GM12878 (cell line): ENCODE data around the gene CLCNKB. TPM values are rescaled to one million over a fixed set of nuclear protein-coding genes. Genes with fewer than 3 reads are reported as not detected.

Source experiments
- ATAC-seq: fragments of 200-7000 bp; cut with Tn5 transposase; 3 replicates; pipeline ENCODE4 v1.9.1; 2020; ENCODE audit warnings: mild to moderate bottlenecking, moderate library complexity
- BruUV-seq: library from RNA; stranded (reverse); fragments of 400-500 nt; replicated peaks from 2 replicates; lab custom pipeline; 2021; lab: Mats Ljungman, UMichigan
- CTCF ChIA-PET: fragments of 300-600 bp; sonication (Branson Sonifier 250); formaldehyde crosslinking; extraction: SDS; loops from one replicate; lab custom pipeline; 2021; ENCODE audit warnings: inconsistent platforms; lab: Yijun Ruan, JAX
- POLR2A ChIA-PET: fragments of 350-600 bp; formaldehyde crosslinking; extraction: SDS; loops from one replicate; lab custom pipeline; 2021; ENCODE audit warnings: inconsistent platforms; lab: Charles Lee
- RAD21 ChIA-PET: fragments of 300-600 bp; sonication (Branson Sonifier 250); formaldehyde crosslinking; loops from one replicate; lab custom pipeline; 2023; ENCODE audit warnings: antibody characterized with exemption; ENCODE audit not compliant: unreplicated experiment; lab: Charles Lee
- SMC1A ChIA-PET: fragments of 300-600 bp; sonication (Branson Sonifier 250); formaldehyde crosslinking; loops from one replicate; lab custom pipeline; 2023; ENCODE audit not compliant: unreplicated experiment, uncharacterized antibody; lab: Charles Lee
- DNase-seq: peaks from one replicate; pipeline ENCODE4 v3.0.0-alpha.2; 2011; ENCODE audit warnings: low read depth, low spot score
- FAIRE-seq: peaks from 3 replicates; lab custom pipeline; 2011; peaks lifted over from hg19 to GRCh38; lab: Jason Lieb, UNC
- H2AFZ ChIP-seq: 2 replicates; pipeline ENCODE4 v1.6.0; 2011; ENCODE audit warnings: low read depth, low read length, control low read depth; ENCODE audit not compliant: control insufficient read depth
- H3K27ac ChIP-seq: 2 replicates; pipeline ENCODE4 v1.5.1; 2011; ENCODE audit warnings: control low read depth; ENCODE audit not compliant: control insufficient read depth, insufficient read depth
- H3K27me3 ChIP-seq, 2 experiments: replicated peaks in 1 of 2; 2 replicates each; pipeline versions ENCODE4 v1.6.0 to v1.6.1; 2011; ENCODE audit warnings: low read length in 1 of 2; ENCODE audit not compliant: control insufficient read depth in 2 of 2, insufficient read depth in 2 of 2
- H3K36me3 ChIP-seq, 2 experiments: 2 replicates each; pipeline ENCODE4 v1.5.1; 2011; ENCODE audit warnings: low read length in 1 of 2; ENCODE audit not compliant: control insufficient read depth in 2 of 2, insufficient read depth in 2 of 2
- H3K4me1 ChIP-seq: 2 replicates; pipeline ENCODE4 v1.6.1; 2011; ENCODE audit warnings: mild to moderate bottlenecking, low read length, moderate library complexity, mixed read lengths; ENCODE audit not compliant: control insufficient read depth, insufficient read depth
- H3K4me2 ChIP-seq: 2 replicates; pipeline ENCODE4 v1.6.0; 2011; ENCODE audit warnings: control low read depth; ENCODE audit not compliant: control insufficient read depth, insufficient read depth
- H3K4me3 ChIP-seq: fragments of 200-600 bp; sonication (generic); 2 replicates; pipeline ENCODE4 v1.5.1; 2016
- H3K79me2 ChIP-seq: 2 replicates; pipeline ENCODE4 v1.6.0; 2011; ENCODE audit warnings: low read length; ENCODE audit not compliant: control insufficient read depth, insufficient read depth
- H3K9ac ChIP-seq: 2 replicates; pipeline ENCODE4 v1.8.0; 2011; ENCODE audit warnings: low read length, control low read depth, mixed read lengths; ENCODE audit not compliant: control insufficient read depth, insufficient read depth
- H3K9me3 ChIP-seq: replicated peaks from 3 replicates; pipeline ENCODE4 v1.5.1; 2011; ENCODE audit warnings: mild to moderate bottlenecking, low read length; ENCODE audit not compliant: control insufficient read depth, insufficient read depth
- H4K20me1 ChIP-seq: 2 replicates; pipeline ENCODE4 v1.6.0; 2011; ENCODE audit not compliant: control insufficient read depth, insufficient read depth
- CEBPB ChIP-seq, 2 experiments: fragments of 150-350 bp in 1 of 2; IDR thresholded peaks; 2 replicates each; pipeline ENCODE4 v1.6.1; 2012 to 2014; ENCODE audit warnings: low read depth in 2 of 2, low read length in 2 of 2, borderline replicate concordance in 1 of 2, inconsistent platforms in 1 of 2
- CUX1 ChIP-seq: IDR thresholded peaks from 2 replicates; pipeline ENCODE4 v1.6.1; 2012; ENCODE audit warnings: improper control_type of control experiment, low read depth, low read length; ENCODE audit not compliant: insufficient replicate concordance
- ETV6 ChIP-seq, 2 experiments: fragments of 450-650 bp in 1 of 2; IDR thresholded peaks in 1 of 2; conservative IDR thresholded peaks in 1 of 2; 2 replicates each; pipeline ENCODE4 v1.6.1; 2014; ENCODE audit warnings: antibody characterized with exemption in 1 of 2, borderline replicate concordance in 1 of 2, low read depth in 1 of 2, mild to moderate bottlenecking in 1 of 2, moderate library complexity in 1 of 2
- KLF5 ChIP-seq: fragments of 450-650 bp; IDR thresholded peaks from 2 replicates; pipeline ENCODE4 v1.6.1; 2014; ENCODE audit warnings: mild to moderate bottlenecking; ENCODE audit not compliant: partially characterized antibody
- MXI1 ChIP-seq: fragments of 150-350 bp; IDR thresholded peaks from 2 replicates; pipeline ENCODE4 v1.6.1; 2011; ENCODE audit warnings: low read depth, mild to moderate bottlenecking, inconsistent platforms, low read length, improper control_type of control experiment
- NBN ChIP-seq: fragments of 450-650 bp; IDR thresholded peaks from 2 replicates; pipeline ENCODE4 v1.6.1; 2016
- NFIC ChIP-seq: IDR thresholded peaks from 2 replicates; pipeline ENCODE4 v1.6.1; 2012; ENCODE audit warnings: low read depth, mild to moderate bottlenecking, inconsistent platforms, low read length, moderate library complexity
- NR2C2 ChIP-seq: IDR thresholded peaks from 2 replicates; pipeline ENCODE4 v1.6.1; 2011; ENCODE audit warnings: borderline replicate concordance, low read depth; ENCODE audit not compliant: control insufficient read depth, insufficient read length
- NR2F1 ChIP-seq: fragments of 450-650 bp; conservative IDR thresholded peaks from 2 replicates; pipeline ENCODE4 v1.6.1; 2017; ENCODE audit warnings: mild to moderate bottlenecking
- POLR2A ChIP-seq: IDR thresholded peaks from 2 replicates; pipeline ENCODE4 v1.6.1; 2011; ENCODE audit warnings: low read depth, mild to moderate bottlenecking, low read length
- RAD21 ChIP-seq: IDR thresholded peaks from 2 replicates; pipeline ENCODE4 v1.6.1; 2011; ENCODE audit warnings: mild to moderate bottlenecking, low read depth, low read length, moderate library complexity; ENCODE audit not compliant: insufficient read depth
- RBBP5 ChIP-seq: fragments of 200-600 bp; sonication (generic); conservative IDR thresholded peaks from 2 replicates; pipeline ENCODE4 v1.6.1; 2016
- SIN3A ChIP-seq: IDR thresholded peaks from 2 replicates; pipeline ENCODE4 v1.6.1; 2012; ENCODE audit warnings: low read depth, low read length, improper control_type of control experiment
- SUPT20H ChIP-seq: IDR thresholded peaks from 2 replicates; pipeline ENCODE4 v1.6.1; 2011; ENCODE audit warnings: low read depth, mild to moderate bottlenecking, low read length, moderate library complexity, borderline replicate concordance; ENCODE audit not compliant: control insufficient read depth
- YBX1 ChIP-seq: fragments of 450-650 bp; IDR thresholded peaks from 2 replicates; pipeline ENCODE4 v1.6.1; 2016; ENCODE audit warnings: antibody characterized with exemption
- ZBTB40 ChIP-seq: fragments of 450-650 bp; IDR thresholded peaks from 2 replicates; pipeline ENCODE4 v1.6.1; 2016; ENCODE audit warnings: mild to moderate bottlenecking, moderate library complexity, borderline replicate concordance
- WGBS: methylation state at CpG from one replicate; pipeline ENCODE4 v1.1.6; 2016; ENCODE audit warnings: low lambda C conversion rate; ENCODE audit not compliant: insufficient replicate concordance, insufficient coverage; ENCODE audit errors: missing lambda C conversion rate; 5-methylcytosine and 5-hydroxymethylcytosine counted together
- in situ Hi-C: fragments of 300-500 bp; cut with MboI; formaldehyde crosslinking; loops from 9 replicates; pipeline ENCODE4 v1.14.3; 2018; ENCODE audit warnings: mixed read lengths
- intact Hi-C: fragments of 100-400 bp; cut with micrococcal nuclease; formaldehyde crosslinking; loops from one replicate; pipeline ENCODE4 v1.14.2; 2022; ENCODE audit not compliant: unreplicated experiment
- polyA plus RNA-seq, 11 experiments: library from polyadenylated mRNA; depleted of rRNA in 4 of 11; unstranded in 6 of 11; stranded (reverse) in 5 of 11; fragments of >200 nt; fragmentation: Nextera tagmentation in 4 of 11; fragmentation: Illumina TruSeq in 1 of 11; extraction: Ambion mirVana in 4 of 11; extraction: Trizol in 1 of 11; gene quantifications; 1 replicate in 1 of 11; 2 replicates in 10 of 11; pipeline versions ENCODE4 v1.2.1 to v1.2.3, GENCODE V29; 2011 to 2016; ENCODE audit warnings: inconsistent platforms in 2 of 11, missing spikeins in 2 of 11, low read depth in 1 of 11
- total RNA-seq, 4 experiments: library from RNA; depleted of rRNA in 3 of 4; stranded (reverse); fragments of >200 nt in 3 of 4; fragmentation: Illumina TruSeq in 1 of 4; extraction: Trizol in 1 of 4; gene quantifications; 2 replicates each; pipeline versions ENCODE4 v1.2.1 to v1.2.3, GENCODE V29; 2013 to 2021

CLCNKB gene
- total and polyA plus RNA-seq, 10 of the 15 experiments (the other 5 are each of a cell fraction or from before 2014, with no cell fraction given), result 0.05 TPM; not detected in 9

DNA sequence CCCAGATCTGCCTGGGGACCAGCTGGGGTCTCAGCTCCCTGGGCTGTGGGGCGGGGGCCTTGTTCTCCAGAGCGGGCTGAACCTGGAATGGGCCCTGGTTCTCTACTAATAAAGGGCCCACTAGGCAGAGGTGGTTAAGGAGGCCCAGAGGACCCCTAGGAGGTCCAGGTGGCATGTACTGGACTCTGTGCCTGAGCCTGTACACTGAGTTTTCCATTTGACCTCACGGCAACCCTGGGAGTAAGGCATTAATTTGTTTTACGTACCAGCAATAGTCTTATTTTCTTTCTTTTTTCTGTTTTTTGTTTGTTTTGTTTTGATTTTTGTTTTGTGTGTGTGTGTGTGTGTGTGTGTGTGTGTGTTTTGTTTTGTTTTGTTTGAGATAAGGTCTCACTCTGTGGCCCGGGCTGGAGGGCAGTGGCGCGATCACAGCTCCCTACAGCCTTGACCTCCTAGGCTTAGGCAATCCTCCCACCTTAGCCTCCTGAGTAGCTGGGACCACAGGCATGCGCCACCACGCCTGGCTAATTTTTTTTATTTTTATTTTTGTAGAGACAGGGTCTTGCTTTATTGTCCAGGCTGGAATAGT is 49.4 kb downstream of the CLCNKB start:
- no peaks in the 10 kb centered on the region for H3K36me3 ChIP-seq
- in situ Hi-C loops, result no loop called here
- H3K4me3 ChIP-seq, result no peak overlapping the region
- intact Hi-C loops, result no loop called here
- ChIA-PET SMC1A (no interaction called here), POLR2A (interaction anchor here (0.6 kb wide), 1 partner anchor 879 kb away, joined by 5 read pairs; no protein-coding TSS in a partner anchor), RAD21 (interaction anchor here (1.2 kb wide), 1 partner anchor 11 kb away, joined by 3 read pairs; no protein-coding TSS in a partner anchor), CTCF (no interaction called here)
- no peak overlapping the region for H2AFZ ChIP-seq
- H3K27ac ChIP-seq, result no peak overlapping the region
- H3K27me3 ChIP-seq, result no peaks in the 10 kb centered on the region; a peak in 2 of 4 replicates
- no peaks in the 10 kb centered on the region for H4K20me1 ChIP-seq
- ATAC-seq (no peak), DNase-seq (no peak), FAIRE-seq (no peak)
- H3K79me2 ChIP-seq, result no peaks in the 10 kb centered on the region
- no TSS peak for BruUV-seq
- H3K9ac ChIP-seq, result no peak overlapping the region
- no peaks in the 10 kb centered on the region for H3K9me3 ChIP-seq
- WGBS, result 48% methylated on average over 9 of the region's 9 CpGs
- no peak overlapping the region for H3K4me2 ChIP-seq
- H3K4me1 ChIP-seq, result no peaks in the 10 kb centered on the region
- TF ChIP-seq NFIC (no peak), SUPT20H (no peak), NR2F1 (no peak), ETV6 (conservative IDR thresholded peaks at IDR 0.05 in 1 of 2, IDR thresholded peaks at IDR 0.05 in 1 of 2; ENCODE audit: borderline replicate concordance in 1 of 2, low read depth in 1 of 2) (no peak), RAD21 (no peak), KLF5 (no peak), RBBP5 (no peak), YBX1 (no peak), MXI1 (no peak), SIN3A (no peak), CUX1 (no peak), NR2C2 (no peak), NBN (no peak), ZBTB40 (no peak), POLR2A (no peak), CEBPB (IDR thresholded peaks at IDR 0.05; ENCODE audit: borderline replicate concordance in 1 of 2, low read depth in 2 of 2, low read length in 2 of 2) (no peak)
